Measurements from ENCODE around the gene FAM72D.
"Not testable (repeated sequence)": the region's sequence is repeated elsewhere in the genome, so short reads cannot be mapped to it uniquely, and the experiment has no call there.

Gene FAM72D

DNA sequence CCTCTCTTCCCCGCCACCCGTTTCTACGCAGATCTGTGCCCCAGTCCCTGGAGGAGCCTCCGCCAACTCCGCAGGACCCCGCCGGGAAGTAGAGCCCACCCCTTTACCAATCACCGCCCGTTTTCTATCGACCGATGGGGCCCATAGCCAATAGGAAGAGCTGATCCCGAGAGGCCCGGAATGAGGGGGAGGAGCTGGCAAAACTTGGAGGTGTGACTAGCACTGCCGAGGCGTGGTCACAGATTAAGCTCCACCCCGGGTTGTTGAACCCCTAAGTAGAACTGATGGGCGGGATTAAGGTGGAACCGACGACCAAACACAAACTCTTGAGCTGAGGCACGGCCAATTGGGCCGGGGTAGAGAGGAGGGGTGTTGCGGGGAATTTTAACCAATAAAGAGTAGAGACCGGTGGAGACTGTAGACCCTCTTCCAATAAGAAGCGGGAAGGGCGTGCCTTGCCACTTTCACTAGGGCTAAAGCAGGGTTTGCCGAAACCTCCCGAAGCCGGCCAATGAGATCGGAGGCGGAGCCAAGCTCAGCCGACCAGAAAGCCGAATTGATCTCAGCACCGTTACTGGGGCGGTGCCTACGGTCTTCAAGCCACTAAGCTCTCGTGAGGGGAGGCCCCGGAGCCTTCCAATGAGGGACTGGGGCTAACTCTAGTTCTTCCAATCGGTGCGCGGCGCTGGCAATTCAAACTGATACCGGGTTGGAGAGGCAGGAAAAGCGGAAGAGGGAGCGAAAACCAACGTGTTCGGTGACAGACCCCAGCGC, at the start of gene FAM72D, which contains the start of gene SRGAP2B:
FAM72D (plus strand) TSS at position 691 of the 774 bp plus-strand sequence. CDS start 874 bp downstream, outside the sequence.
SRGAP2B (minus strand) TSS at position 45 of the 774 bp plus-strand sequence. CDS start 2,427 bp downstream, outside the sequence.
- not testable (repeated sequence) for DNase-seq (ENCODE audit: low spot score)

DNA sequence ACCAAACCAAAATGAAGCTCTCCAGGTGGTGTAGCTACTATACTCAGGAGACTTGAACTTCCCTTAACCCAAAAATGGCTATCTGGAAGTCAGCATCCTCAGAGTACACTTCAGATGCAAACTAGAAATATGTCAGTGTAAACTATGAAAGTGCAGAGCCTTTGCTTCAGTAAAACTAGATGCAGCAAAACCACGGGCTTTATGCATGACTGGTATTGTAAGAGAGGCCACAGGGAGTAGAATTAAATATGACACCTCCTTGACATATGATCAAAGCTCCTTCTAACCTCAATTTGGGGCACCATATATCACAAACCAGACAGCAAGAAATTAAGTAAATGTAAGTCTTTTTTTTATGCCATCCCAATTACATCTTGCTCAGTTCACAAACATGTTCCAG, 48.2 kb upstream of the FAM72D start:
- DNase-seq (ENCODE audit: low spot score), result not testable (repeated sequence)

DNA sequence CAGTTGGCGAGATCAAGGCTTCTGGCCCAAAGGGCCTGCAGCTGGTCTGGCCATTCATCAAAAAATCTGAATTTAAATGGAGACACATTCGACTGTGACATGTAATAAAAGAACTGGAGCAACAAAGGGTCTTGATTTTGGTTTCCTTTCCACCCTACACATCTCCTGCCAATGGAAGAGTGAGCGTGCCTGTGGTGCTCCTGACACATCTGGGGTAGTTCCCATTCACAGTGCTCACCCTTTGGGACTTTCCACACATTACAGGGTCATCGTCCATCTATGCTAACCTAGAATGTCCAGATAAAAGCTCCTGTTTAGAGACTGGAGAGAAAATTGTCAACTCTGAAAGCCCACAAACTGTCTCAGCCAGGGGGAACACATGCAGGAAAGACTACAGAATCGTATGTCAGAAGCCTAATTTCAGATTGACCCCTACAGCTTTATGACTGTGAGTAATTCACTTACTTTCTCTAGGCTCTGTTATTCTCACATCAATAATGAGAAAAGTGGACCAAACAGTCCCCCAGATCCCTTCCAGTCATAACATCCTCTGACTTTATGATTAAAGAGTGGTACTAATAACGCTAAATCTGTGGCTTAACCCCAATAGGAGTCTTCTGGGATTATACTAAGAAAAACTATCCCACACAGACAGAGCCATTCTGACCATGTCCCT, 47.5 kb upstream of the FAM72D start:
- not testable (repeated sequence) for DNase-seq (ENCODE audit: low spot score)

DNA sequence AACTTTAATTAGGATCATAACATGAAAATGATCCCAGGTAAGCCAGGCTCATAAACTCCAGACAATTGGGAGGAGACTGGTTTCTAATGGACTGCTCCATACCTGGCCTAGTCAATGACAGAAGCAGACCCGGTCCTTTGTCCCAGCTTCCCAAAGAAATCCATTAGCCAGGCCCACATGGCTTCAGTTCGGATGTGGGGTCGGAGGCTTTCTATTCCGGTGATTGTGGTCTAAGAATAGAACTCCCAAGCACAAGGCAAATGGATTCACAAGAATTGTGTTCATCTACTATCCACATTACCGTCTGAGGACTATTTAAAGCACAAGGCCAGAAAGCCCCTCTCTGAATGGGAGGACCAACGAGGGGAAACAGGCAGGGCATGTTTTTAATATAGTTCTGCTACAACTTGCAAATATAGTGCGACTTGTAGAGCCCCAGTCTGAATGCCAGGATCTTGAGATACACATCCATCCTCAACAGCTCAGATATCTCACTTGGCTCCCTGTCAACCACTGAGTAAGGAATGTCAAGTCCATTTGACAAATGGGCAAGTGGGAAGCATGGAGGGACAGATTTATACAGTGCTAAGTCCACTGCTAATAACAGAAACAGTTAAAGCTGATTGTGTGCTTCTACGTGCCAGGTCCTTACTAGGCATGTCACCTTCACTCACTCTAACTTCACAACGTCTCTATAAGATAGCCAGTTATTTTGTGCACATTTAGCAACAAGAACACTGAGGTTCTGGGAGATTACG, 43.6 kb upstream of the FAM72D start:
- DNase-seq (ENCODE audit: low spot score), result not testable (repeated sequence)

DNA sequence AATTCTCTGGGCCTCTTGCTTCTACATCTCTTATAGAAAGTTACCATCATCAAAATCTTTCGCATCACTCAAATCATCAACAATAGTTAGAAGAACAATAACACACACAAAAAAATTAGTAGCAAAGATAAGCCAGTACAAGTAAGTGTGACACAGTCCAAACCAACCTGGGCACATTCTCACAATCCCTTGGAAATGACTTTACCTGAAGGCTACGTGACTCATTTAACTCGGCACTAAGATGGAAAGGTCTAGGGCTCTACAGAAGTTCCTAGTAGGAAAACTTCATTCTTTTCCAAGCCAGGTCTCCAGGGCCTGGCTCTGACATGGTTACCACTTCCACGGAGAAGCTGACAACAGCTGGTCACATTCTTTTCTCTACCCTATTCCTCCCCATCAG, 42.3 kb upstream of the FAM72D start:
- DNase-seq (ENCODE audit: low spot score), result not testable (repeated sequence)

DNA sequence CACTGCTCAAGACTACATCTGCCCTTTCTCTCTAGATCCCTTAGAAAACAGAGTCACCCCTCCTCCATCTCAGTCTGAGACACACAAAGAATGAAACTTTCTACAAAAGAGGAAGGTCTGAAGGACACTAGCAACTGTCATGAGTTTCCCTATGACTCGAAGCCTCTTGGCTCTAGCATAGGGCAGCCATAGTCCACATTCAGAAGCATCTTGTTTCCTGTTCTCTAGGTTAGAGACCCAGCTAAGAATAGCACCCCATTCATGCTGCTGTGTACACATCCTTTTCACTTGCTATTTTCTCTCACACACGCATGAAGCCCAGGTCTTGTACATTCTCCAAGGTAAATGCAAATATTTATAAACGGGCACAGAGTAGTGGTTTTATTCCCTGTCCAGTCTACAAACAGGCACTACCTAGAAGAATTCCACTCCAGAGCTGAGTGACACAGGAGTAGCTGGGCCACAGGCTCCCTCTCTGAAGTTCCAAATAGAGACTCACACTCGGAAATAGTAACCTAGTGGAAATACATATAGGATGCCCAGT, 40.5 kb upstream of the FAM72D start:
- not testable (repeated sequence) for DNase-seq (ENCODE audit: low spot score)

DNA sequence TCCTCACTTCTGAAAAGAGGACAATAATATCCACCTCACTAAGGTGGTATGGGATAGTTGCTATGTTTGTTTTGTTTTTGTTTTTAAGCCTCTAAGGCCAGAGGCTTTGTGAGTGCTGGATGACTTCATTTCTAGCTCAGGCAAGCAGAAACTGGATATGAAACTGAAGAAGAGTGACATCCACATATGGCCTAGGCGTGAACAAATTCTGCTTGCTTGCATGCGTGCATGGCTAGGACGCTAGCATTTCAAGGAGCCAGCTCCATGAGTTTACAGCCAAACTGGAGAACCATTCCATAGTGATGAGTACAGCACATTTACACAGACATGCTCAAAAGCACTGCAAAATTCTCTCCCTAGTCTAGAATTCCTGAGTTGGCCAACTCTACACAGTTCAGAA, 37.6 kb upstream of the FAM72D start:
- DNase-seq (ENCODE audit: low spot score), result not testable (repeated sequence)

DNA sequence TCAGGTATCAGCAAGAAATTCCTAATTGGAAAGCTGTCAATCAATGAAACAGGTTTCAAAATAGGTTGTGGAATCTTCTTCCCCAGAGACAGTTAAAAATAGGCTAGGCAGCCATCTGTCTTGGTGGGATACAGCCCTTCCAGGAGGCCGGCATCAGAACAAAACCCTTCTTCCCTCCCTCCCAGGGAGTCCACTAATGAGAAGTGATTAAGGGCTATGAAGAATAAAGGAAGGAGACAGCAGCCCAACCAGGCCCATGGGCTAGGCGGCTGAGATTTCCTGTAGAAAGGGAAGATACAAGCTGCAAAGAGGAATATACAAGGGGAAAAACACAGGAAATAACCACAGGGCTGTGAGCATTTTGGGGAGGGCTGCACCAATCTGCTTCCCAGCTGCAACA, 32.5 kb upstream of the FAM72D start:
- not testable (repeated sequence) for DNase-seq (ENCODE audit: low spot score)

DNA sequence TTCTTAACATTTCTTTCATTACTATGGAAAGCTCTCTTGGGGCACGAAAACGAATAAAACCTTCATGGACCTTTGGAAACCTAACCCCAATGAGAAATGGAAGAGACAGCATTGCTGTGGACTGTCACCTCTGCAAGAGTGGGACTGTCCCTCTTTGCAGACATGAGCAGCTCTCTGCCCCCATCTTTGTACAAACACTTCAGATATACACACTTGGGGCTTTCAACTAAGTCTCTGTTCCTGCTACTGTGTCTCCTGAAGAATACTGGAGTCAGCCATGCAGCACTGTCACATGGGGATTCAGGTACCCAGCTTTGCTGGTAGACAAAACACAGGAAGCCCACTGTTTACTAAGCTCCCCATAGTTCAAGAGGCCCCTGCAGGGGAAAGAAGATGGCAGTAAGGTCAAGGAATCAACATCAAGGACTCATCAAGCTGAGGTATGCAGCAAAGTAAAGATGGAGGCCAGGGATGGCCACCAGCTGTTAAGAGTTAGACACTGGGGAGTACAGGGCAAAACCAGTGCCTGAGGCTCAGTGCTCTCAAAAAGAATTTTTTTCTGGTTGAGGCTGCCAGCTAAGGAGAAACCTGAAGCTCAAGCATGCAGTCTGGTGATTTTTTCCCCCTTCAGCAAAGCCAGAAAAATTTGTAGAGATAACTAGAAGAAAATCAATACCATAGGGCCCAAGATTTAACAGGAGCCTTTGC, 31.7 kb upstream of the FAM72D start:
- DNase-seq (ENCODE audit: low spot score), result not testable (repeated sequence)

DNA sequence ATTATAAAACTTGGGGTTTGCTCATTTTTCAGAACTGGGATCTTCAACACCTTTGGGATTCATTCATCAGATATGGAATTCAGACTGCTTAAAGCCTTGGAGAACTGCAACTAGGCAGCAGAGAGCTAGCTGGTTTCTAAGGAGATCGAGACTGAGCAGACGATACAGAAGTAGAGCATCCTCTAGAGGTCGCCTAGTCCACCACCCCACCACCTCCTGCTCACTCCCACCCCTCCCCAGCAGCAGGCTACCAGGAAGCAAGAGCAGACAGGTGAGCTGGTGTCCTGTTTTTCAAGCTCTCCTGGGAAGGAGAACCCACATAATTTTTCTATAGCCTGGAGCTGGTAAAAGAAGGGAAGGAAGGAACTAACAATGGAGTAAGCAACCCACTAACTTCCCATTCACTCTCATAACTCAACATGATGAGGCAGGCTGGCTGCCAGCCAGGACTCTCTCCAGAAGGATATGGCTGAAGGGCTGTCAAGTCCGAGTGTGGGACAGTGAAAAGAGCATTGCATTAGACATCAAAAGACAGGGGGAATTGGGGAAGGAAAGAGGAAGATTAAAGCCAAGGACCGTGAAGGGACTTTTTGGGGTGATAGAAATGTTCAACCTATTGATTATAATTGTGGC, 30.5 kb upstream of the FAM72D start:
- DNase-seq (ENCODE audit: low spot score), result not testable (repeated sequence)

DNA sequence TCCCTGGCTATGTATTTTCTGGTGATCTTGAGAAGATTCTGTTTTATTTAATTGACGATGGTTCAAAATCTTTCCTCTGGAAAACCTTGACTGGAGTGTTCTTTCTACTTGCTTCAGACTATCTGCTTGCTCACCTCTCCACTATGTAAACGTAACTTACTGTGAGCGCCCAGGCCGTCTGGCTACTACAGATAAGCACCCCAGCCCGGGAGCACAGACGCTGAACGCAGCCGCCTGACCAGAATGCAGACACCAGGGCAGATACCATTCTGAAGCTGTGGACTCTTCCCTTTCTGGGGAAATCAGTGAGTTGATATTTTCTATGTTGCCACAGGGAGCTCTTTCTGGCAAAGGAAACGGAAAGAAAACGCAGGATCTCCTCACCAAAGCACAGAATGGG, 29.3 kb upstream of the FAM72D start:
- not testable (repeated sequence) for DNase-seq (ENCODE audit: low spot score)

DNA sequence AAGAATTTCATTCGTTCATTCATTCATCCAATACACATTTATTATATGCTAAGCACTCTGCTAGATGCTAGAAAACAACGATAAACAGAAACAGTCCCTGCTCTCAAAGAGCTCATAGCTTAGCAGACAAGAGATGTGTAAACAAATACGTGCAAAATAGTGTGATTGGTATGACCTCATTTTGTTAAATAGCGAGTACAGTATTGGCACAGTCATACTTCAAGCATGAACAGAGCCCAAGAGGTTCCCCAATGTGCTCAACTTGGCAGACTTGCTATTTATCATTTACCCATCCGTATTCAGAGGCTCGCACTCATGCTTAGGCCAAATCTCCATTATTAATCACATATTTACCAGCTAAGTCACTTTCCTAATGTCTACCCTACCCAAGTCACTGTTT, 24.2 kb upstream of the FAM72D start:
- not testable (repeated sequence) for DNase-seq (ENCODE audit: low spot score)

DNA sequence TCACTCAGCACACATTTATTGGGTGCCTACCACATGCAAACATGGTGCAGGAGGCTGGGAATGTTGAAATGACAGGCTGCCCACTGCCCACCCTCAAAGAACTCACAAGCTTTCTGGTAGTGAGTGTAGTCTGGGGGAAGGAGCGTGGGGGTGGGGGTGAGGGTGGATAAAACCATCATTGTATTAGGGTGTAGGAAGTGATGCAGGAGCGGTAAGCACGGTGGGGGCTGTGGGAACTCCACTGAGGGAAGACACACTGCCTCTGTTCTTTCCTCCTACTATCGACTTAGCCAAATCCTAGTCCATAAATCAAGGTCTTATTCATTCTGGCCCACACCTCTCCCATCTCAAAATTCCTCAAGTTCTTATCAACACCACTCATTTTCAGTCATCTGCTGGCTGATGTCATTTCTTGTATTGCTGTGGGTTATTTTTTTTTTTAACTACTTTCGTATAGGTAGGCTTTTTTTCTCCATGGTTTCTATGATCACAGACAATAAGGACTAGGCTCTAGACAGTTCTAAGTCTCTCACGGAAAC, 21.7 kb upstream of the FAM72D start:
- DNase-seq (ENCODE audit: low spot score), result not testable (repeated sequence)

DNA sequence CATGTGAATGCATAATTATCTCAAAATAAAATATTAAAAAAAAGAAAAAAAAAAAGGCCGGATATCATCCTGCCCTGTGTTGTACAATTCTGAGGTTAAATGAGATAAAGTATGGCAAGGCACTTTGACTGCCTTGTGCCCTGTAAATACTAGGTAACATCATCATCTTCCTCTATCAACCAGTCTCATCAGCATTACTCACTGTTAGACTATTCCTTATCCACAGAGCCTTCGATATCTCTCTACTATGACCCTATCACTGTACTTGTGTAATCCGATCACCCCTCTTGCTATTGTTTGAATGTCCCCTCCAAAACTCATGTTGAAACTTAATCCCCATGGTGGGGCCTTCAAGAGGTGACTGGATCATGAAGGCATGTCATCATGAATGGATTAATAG, 18.9 kb upstream of the FAM72D start:
- not testable (repeated sequence) for DNase-seq (ENCODE audit: low spot score)

DNA sequence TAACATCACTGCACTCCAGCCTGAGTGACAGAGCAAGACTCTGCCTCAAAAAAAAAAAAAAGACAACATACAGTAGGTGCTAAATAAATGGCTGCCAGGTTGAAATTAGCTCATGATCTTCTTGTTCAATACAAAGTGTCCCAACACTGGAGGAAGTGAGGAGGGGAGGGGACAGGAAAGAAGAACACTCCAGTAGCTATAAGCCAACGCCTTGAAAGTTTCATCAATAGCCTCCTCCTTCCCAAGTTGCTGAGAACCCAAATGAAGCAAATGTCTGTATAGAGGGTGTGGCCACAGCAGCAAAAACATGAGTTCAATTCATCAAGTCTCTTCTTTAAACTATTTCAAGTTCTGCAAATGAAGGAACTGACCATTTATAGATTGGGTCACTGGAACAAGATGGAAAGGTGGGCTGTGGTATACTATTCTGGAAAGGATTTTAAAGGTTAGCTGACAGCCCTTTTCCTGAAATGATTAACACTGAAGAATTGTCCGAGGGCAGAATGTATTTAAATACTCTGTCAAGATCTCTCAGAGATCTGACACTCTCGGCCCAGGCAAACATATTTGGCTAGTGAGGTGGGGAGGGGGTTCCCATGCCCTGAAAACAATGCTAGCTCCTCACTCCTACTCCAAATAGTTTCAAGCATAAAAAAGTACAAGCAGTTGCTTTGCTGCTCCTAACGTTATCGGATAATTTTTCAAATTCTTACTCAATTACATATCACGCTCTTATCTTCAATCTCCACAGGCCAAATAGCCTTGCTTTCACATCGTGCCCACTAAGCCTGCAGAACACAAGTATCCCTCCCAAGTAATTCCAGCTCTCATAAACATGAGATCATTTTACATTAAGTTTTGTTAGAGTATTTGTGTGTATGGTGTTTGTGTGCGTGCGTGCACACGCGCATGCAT, 17.6 kb upstream of the FAM72D start:
- not testable (repeated sequence) for DNase-seq (ENCODE audit: low spot score)

DNA sequence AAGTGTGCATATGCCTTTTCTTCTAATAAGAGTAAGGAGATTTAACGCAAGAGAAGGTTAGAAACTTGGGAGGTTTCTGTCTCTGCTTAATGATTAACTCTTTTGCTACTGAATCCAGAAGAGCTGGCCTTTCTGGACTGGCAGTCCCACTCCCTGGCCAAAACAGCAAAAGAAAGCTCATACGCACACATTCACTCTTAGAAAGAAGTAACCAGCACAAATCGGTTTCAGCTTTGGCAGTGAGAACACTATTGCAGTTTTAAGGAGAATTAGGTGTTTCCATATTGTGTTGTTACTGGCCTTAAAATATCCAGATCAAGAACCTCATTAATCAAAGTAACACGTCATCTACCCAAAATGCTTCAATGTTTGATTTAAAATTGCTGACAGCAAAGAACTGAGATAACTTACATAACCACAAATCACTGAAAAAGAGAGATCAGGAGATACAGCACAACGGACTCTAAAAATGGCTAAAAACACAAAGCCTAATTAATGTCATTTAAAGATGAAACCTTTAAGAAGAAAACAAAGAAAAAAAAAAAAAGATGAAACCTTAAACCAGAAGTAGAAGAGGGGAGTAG, 16.9 kb upstream of the FAM72D start:
- not testable (repeated sequence) for DNase-seq (ENCODE audit: low spot score)

DNA sequence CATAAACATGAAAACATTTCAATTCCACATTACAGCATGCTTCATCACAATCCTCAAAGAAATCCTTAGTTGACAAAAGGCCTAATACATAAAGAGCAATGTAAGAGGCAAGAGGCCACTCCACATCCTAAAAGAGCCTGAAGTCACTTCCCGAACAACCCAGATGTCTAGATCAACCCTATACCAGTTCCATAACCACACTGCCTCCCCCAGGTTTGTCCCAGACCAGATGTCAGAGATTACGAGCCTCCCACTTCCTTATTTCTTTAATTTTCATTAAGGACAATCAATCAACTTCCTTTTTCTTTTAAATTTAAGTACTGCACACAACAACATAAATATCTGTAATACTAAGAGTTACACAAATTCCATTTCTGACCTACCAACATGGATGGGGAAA, 16.0 kb upstream of the FAM72D start:
- DNase-seq (ENCODE audit: low spot score), result not testable (repeated sequence)

DNA sequence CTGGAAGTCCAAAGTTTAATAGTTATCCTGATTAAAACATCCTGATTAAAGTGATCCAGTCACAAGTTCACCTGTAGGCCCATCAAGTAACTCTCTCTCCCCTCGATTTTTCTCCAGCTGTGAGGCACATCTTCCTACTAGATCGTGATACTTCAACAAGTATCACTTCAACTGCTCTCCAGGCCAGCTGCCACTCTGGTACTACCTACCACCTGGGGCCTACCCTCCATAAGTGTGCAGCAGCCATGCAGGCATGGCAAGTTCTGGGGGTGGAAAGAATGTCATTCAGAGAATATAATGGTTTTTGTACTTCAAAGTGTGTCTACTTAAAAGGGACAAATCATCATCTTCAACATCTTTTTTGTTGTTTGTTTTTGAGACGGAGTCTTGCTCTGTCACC, 15.6 kb upstream of the FAM72D start:
- DNase-seq (ENCODE audit: low spot score), result not testable (repeated sequence)
